ENCODE results near the gene MPP4.

MPP4 gene

GRCh38 chr2:201633661-201634249, 64.7 kb downstream of the MPP4 start:
- in situ Hi-C loops (cut with MboI; ENCODE audit: low sequenced_read_pairs): no loop called here

- in situ Hi-C loops (cut with MboI; ENCODE audit: low sequenced_read_pairs): no loop called here
Measured at GRCh38 chr2:201631041-201631440, 67.4 kb downstream of the MPP4 start.

- in situ Hi-C loops (cut with MboI; ENCODE audit: low sequenced_read_pairs): no loop called here
Measured at GRCh38 chr2:201630577-201630976, 67.9 kb downstream of the MPP4 start.

- in situ Hi-C loops (cut with MboI; ENCODE audit: low sequenced_read_pairs): no loop called here
Measured at GRCh38 chr2:201628545-201628944, 69.9 kb downstream of the MPP4 start.

- in situ Hi-C loops (cut with MboI; ENCODE audit: low sequenced_read_pairs): no loop called here
Measured at GRCh38 chr2:201622306-201622970, 76.0 kb downstream of the MPP4 start.

GRCh38 chr2:201621293-201621999, 77.0 kb downstream of the MPP4 start:
- in situ Hi-C loops (cut with MboI; ENCODE audit: low sequenced_read_pairs): no loop called here

- in situ Hi-C loops (cut with MboI; ENCODE audit: low sequenced_read_pairs): no loop called here
Measured at GRCh38 chr2:201618744-201619662, 79.4 kb downstream of the MPP4 start.

- in situ Hi-C loops (cut with MboI; ENCODE audit: low sequenced_read_pairs): no loop called here
Measured at GRCh38 chr2:201608021-201608420, 90.4 kb downstream of the MPP4 start.

GRCh38 chr2:201607568-201607967, 90.9 kb downstream of the MPP4 start:
- in situ Hi-C loops (cut with MboI; ENCODE audit: low sequenced_read_pairs): no loop called here

- in situ Hi-C loops (cut with MboI; ENCODE audit: low sequenced_read_pairs): no loop called here
Measured at GRCh38 chr2:201600906-201601305, 97.5 kb downstream of the MPP4 start.

GRCh38 chr2:201597397-201597796, 101.0 kb downstream of the MPP4 start:
- in situ Hi-C loops (cut with MboI; ENCODE audit: low sequenced_read_pairs): no loop called here
